GM10266 (cell line): Measurements from ENCODE around the gene SERGEF.

ENCODE experiments used
- DNase-seq: peaks from one replicate; pipeline ENCODE4 v3.0.0; 2012; ENCODE audit errors: extremely low spot score
- CTCF ChIP-seq: IDR thresholded peaks from 2 replicates; pipeline ENCODE4 v1.5.1; 2012; ENCODE audit warnings: mild to moderate bottlenecking, low read depth; ENCODE audit not compliant: control insufficient read depth, insufficient read depth; ENCODE audit errors: missing control alignments

The SERGEF gene

DNA sequence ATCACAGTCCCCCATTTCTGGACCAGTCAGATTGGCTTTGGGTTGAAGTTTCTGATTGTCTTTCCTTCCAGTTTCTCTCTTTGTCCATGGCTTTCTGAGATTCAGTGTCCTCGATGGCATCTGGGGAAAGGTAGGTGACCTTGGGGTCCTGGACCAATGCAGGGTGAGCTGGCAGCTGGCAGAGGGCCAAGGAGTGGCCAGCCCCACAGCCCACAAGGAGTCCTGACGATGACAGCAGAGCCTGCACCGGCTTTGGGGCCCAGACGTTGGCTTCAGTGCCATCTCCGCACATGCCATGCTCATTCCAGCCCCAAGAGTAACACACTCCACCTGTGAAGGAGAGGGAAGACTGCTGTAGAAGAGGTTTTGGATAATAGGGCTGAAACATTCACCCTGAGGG is 224.8 kb downstream of the SERGEF start:
- no peak for DNase-seq
- no peak for TF ChIP-seq CTCF

DNA sequence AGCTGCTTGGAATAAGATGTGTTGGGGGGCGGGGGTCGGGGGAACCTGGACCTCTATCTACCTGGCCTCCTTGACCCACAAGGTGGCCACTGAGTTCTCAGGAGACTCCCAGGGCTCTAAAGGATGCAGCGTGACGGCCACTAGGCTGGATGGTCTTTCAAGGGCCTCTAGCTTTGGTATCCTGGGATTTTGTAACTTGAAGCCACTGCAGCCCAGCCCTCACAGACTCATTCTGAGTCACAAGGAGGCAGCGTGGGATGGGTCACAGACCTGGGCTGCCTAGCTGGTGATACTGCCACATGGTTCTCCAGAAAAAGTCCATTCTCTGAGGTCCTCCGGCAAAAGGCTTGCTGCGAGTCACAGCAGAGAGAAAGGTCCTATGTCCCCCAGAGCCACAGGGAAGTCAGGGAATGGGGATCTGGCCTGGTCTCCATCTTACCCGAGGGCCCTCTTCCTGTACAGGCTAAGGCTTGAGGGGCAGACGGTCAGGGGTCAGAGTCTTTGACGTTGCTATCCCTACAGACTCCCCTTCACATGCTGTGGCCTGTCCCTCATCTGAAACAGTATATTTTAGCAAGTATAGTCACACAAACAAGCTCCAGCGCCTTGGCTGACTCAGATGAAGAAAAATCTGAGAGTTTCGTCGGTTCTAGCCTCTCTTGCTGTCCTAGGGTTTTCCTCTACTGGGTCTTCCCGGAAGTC is 225.9 kb downstream of the SERGEF start:
- no peak for DNase-seq
- no peak for TF ChIP-seq CTCF

GRCh38 chr11:17783878-17784277 is 229.0 kb downstream of the SERGEF start:
- no peak for TF ChIP-seq CTCF
- DNase-seq, result no peak

DNA sequence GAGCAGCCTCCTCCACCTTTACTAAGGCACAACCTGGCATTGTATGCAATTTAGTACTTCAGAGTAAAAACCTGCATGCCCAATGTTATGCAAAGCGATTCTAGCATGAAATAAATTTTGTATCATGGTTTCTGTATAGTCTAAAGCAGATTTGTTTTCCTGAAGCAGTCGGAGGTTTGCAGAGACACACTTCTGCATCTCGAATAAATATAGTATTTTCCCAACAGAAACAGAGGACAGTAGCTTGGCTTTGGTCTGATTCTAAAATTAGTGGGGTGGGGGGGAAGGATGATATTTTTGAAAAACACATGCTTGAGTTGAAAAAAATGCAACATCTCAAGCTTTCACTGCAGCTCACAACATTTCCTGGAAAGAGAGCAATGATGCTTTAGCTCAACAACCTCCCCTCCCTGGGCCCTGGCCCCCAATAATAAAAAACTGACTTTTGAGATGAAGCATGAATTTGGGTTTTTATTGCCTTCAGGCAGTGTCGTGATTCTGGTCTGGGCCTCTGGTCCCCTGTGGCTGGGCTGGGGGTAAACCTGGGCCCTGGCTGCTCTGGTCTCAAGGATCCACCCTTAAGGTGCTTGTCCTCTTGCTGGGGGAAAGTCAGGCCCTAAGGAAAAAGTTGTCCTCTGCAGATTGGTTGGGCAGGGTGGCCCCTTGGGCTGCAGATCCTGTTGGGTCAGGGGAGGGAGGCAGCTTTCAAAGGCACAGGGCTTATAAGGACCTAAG is 230.1 kb downstream of the SERGEF start:
- DNase-seq, result no peak
- TF ChIP-seq CTCF, result no peak

DNA sequence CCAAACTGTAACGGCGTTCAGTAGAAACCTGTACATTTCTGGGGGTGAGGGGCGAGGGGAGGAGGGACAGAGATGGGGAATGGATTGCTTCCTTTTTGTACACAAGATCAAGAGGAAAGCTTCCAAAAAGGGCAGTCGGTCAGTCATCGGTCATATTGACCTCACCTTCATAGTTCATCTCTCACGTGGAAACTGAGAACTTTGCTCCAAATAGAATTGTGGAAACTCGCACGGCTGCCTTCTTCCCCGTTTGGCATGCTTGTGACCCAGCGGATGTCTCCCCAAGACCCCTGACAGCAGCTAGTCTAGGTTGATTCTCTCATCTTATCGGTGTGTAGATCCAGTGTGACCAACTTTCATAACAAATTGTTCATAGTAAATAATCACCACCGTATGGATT is 230.7 kb downstream of the SERGEF start:
- TF ChIP-seq CTCF, result no peak
- no peak for DNase-seq

DNA sequence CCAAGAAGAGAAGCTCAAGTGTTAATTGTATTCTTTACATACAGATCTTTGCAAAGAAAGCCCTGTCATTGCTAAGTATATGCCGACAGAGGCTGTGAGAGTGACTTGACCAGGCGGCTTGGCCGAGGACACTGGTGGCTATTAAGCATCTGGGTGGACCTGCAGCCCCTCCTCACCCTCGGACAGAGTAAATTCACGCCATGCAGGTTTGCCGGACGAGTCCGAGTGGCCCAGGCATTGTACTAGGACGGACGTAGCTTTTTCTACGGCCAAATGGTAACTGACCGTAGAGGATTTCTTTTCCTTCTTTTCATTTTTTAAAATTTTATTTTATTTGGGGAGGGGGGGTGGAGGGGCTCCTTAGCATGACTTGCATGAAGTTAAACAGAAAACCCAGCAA is 231.2 kb downstream of the SERGEF start:
- no peak for DNase-seq
- TF ChIP-seq CTCF, result no peak

DNA sequence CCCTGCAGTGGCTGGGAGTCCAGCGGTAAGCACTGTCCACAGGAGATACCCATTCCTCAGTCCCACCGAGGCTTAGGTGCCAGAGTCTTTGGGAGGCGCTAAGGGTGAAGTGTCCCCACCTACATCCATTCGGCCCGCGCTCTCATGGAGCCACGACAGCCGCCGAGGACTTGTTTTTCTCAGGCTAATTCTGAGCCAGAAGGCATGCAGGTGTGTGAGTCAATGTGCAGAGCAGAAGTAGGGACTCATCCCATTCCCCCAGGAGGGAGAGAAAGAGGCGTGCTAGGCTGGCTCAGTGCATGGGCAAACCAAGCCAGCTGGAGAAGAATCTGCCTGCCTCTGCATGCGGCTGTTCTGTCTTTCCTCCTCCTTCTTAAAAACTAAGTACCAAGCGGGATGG is 231.6 kb downstream of the SERGEF start:
- no peak for DNase-seq
- TF ChIP-seq CTCF, result no peak
